SU-DHL-6 (cell line): Measurements from ENCODE around the gene GPC1.

Experiments used
- H2AFZ ChIP-seq: fragments of 200-600 bp; sonication (generic); 2 replicates; pipeline ENCODE4 v1.6.1; 2014; ENCODE audit warnings: low read depth, mild to moderate bottlenecking, moderate library complexity, mixed read lengths, antibody characterized with exemption, low read length; ENCODE audit not compliant: severe bottlenecking
- H3F3A ChIP-seq: fragments of 200-600 bp; shearing (Covaris generic); 2 replicates; pipeline ENCODE4 v1.6.0; 2016; ENCODE audit warnings: antibody characterized with exemption, mild to moderate bottlenecking; ENCODE audit not compliant: insufficient read depth
- H3K27ac ChIP-seq: fragments of 200-600 bp; sonication (generic); 2 replicates; pipeline ENCODE4 v1.5.1; 2016; ENCODE audit warnings: low read depth, mild to moderate bottlenecking, low read length, moderate library complexity, mixed read lengths
- H3K27me3 ChIP-seq: fragments of 200-600 bp; sonication (generic), shearing (Covaris generic); 2 replicates; pipeline ENCODE4 v1.6.0; 2014; ENCODE audit warnings: mild to moderate bottlenecking, low read length
- H3K36me3 ChIP-seq: fragments of 200-600 bp; sonication (generic); 2 replicates; pipeline ENCODE4 v1.6.1; 2014; ENCODE audit warnings: mild to moderate bottlenecking, low read length, mixed read lengths
- H3K4me2 ChIP-seq: fragments of 300-600, 200-600 bp; shearing (Covaris generic), sonication (generic); 2 replicates; pipeline ENCODE4 v1.6.0; 2014; ENCODE audit warnings: low read length, low read depth, mild to moderate bottlenecking; ENCODE audit not compliant: poor library complexity, severe bottlenecking
- H3K4me3 ChIP-seq: fragments of 200-600 bp; sonication (generic); 2 replicates; pipeline ENCODE4 v1.5.1; 2014; ENCODE audit warnings: antibody characterized with exemption, low read length, mild to moderate bottlenecking, mixed read lengths; ENCODE audit not compliant: insufficient read depth, poor library complexity, severe bottlenecking
- H3K79me2 ChIP-seq: fragments of 200-600 bp; sonication (generic); 2 replicates; pipeline ENCODE4 v1.6.1; 2014; ENCODE audit warnings: mild to moderate bottlenecking, low read length, moderate library complexity; ENCODE audit not compliant: insufficient read depth
- H3K9ac ChIP-seq: fragments of 200-600 bp; sonication (generic); 2 replicates; pipeline ENCODE4 v1.7.0; 2014; ENCODE audit warnings: mild to moderate bottlenecking, low read length
- H3K9me2 ChIP-seq: fragments of 200-600 bp; sonication (generic); replicated peaks from 2 replicates; pipeline ENCODE4 v1.6.1; 2014; ENCODE audit warnings: low read length; ENCODE audit not compliant: insufficient read depth
- H3K9me3 ChIP-seq: fragments of 200-600 bp; sonication (generic); 2 replicates; pipeline ENCODE4 v1.6.1; 2014; ENCODE audit warnings: low read length, mixed read lengths; ENCODE audit not compliant: insufficient read depth
- H4K20me1 ChIP-seq: fragments of 200-600 bp; sonication (generic); 2 replicates; pipeline ENCODE4 v1.6.1; 2014; ENCODE audit warnings: low read depth, mild to moderate bottlenecking, antibody characterized with exemption, low read length, moderate library complexity, mixed read lengths
- CTCF ChIP-seq: fragments of 200-600 bp; sonication (generic); IDR thresholded peaks from one replicate; pipeline ENCODE4 v1.5.1; 2017; ENCODE audit warnings: antibody characterized with exemption, mild to moderate bottlenecking, low read length, moderate library complexity; ENCODE audit not compliant: insufficient read depth, poor library complexity, severe bottlenecking
- EZH2phosphoT487 ChIP-seq: fragments of 200-600 bp; sonication (generic), shearing (Covaris generic); conservative IDR thresholded peaks from 2 replicates; pipeline ENCODE4 v1.6.1; 2018; ENCODE audit warnings: mild to moderate bottlenecking, antibody characterized with exemption, low read length, moderate library complexity, mixed read lengths

The GPC1 gene

GRCh38 chr2:240387669-240388358, 47.6 kb upstream of the GPC1 start:
- no peaks in the 10 kb centered on the region for H3K27me3 ChIP-seq
- H3K27ac ChIP-seq: no peak overlapping the region
- H3K9ac ChIP-seq: no peak overlapping the region
- H2AFZ ChIP-seq: no peak overlapping the region
- no peak overlapping the region for H3K4me2 ChIP-seq
- TF ChIP-seq CTCF: no peak
- TF ChIP-seq EZH2phosphoT487: no peak
- H3K79me2 ChIP-seq: no peaks in the 10 kb centered on the region
- no peaks in the 10 kb centered on the region for H3K36me3 ChIP-seq
- H3K4me3 ChIP-seq: no peak overlapping the region
- H3K9me2 ChIP-seq: no peaks in the 10 kb centered on the region
- no peaks in the 10 kb centered on the region for H4K20me1 ChIP-seq
- H3F3A ChIP-seq: no peaks in the 10 kb centered on the region
- no peaks in the 10 kb centered on the region for H3K9me3 ChIP-seq

DNA sequence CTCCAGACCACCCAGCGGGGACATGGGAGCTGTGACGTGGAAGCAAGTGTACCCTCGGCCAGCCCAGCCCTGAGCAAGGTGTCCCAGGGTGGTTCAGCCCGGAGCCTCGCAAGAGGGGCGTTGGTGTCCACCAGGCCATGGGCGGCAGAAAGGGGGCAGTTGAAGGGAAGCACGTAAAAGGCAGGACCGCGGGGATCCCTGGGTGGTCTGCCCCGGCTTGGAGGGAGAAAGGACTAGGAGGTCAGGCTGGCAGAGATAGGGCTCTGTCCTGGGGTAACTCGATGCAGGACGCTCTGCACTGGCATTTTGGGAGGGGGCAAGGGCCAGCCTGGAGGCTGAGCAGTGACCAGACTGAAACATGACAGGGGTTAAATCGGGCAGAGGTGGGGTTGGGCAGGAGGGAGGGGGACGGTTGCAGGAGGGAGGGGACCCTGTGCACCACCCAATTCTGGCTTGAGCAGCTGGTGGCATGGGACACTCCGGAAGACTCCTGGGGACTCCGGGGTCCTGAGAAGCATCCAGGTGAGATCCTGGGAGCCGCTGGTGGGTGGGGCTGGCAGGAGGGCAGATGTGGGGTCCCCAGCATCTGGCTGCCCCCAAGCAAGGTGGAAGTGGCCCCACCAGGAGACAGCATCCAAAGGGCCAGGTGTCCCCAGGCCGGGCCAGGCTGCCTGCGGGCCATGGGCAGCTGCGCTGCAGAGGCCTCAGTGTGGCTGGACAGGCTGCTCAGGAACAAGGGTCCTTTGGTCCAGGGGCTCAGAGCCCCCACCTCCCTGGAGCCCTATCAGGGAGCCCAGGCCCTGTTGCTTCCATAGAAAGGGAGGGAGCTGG, 46.8 kb upstream of the GPC1 start:
- no peaks in the 10 kb centered on the region for H3K9me3 ChIP-seq
- H3K9ac ChIP-seq: no peak overlapping the region
- no peaks in the 10 kb centered on the region for H3K79me2 ChIP-seq
- H3K27ac ChIP-seq: no peak overlapping the region
- no peaks in the 10 kb centered on the region for H3K27me3 ChIP-seq
- no peak overlapping the region for H3K4me2 ChIP-seq
- H4K20me1 ChIP-seq: no peaks in the 10 kb centered on the region
- no peaks in the 10 kb centered on the region for H3K36me3 ChIP-seq
- H3F3A ChIP-seq: no peaks in the 10 kb centered on the region
- TF ChIP-seq EZH2phosphoT487: no peak
- no peak for TF ChIP-seq CTCF
- H3K9me2 ChIP-seq: no peaks in the 10 kb centered on the region
- no peak overlapping the region for H3K4me3 ChIP-seq
- H2AFZ ChIP-seq: no peak overlapping the region

DNA sequence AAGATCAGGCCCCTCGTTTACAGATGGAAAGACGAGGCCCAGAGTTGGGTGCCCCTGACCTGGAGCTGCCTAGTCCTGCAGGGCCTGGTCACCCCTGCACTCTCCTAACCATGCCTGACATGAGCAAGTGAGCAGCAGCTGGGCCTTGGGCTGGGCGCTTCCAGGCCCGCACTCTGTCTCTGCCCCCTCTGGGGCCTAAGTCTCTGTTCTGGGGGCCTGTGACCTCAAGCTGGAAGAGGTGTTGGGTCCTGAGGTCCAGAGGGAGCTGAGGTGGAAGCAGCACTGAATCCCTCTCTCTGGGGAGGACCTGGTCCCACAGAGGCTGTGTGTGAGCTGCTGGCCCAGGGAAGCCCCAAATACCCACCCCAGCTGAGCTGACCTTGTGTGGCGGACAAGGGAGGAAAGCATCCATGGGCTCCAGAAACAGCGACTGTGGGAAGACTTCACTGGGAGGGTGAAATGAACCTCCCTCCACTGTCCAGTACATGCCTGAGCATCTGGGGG, 46.1 kb upstream of the GPC1 start:
- Histone ChIP-seq H3K36me3 (no peaks in the 10 kb centered on the region), H2AFZ (no peak overlapping the region), H3K4me3 (no peak overlapping the region), H4K20me1 (no peaks in the 10 kb centered on the region), H3K9me2 (no peaks in the 10 kb centered on the region), H3K9ac (no peak overlapping the region), H3K27ac (no peak overlapping the region), H3K9me3 (no peaks in the 10 kb centered on the region), H3F3A (no peaks in the 10 kb centered on the region), H3K79me2 (no peaks in the 10 kb centered on the region), H3K4me2 (no peak overlapping the region), H3K27me3 (no peaks in the 10 kb centered on the region)
- TF ChIP-seq CTCF: no peak
